HepG2 (cell line): Measurements from ENCODE around the gene INAFM2. TPM values are rescaled to one million over a fixed set of nuclear protein-coding genes. Genes with fewer than 3 reads are reported as not detected.

Experiments
- AHR ChIP-seq: IDR thresholded peaks from 2 replicates; pipeline ENCODE4 v1.6.1; 2018; ENCODE audit warnings: missing genetic modification reagents, missing compliant biosample characterization
- CBX2 ChIP-seq, 2 experiments: fragments of 200-600 bp in 1 of 2; sonication (generic); formaldehyde crosslinking in 1 of 2; IDR thresholded peaks; 2 replicates each; pipeline versions ENCODE4 v1.7.0 to v1.8.1; 2018 to 2022; ENCODE audit warnings: low read depth in 2 of 2, low read length in 1 of 2, mild to moderate bottlenecking in 1 of 2, missing genetic modification reagents in 1 of 2
- CCAR2 ChIP-seq: fragments of 200-400 bp; formaldehyde crosslinking; optimal IDR thresholded peaks from 2 replicates; pipeline ENCODE3; 2018; ENCODE audit warnings: low read depth, mild to moderate bottlenecking, low read length, moderate library complexity
- E2F1 ChIP-seq: sonication (generic); formaldehyde crosslinking; IDR thresholded peaks from 2 replicates; pipeline ENCODE4 v1.5.0; 2020; ENCODE audit warnings: missing genetic modification reagents
- FIP1L1 ChIP-seq: fragments of 200-400 bp; formaldehyde crosslinking; IDR thresholded peaks from 2 replicates; pipeline ENCODE4 v1.6.1; 2018; ENCODE audit warnings: low read depth, mild to moderate bottlenecking, low read length, moderate library complexity, borderline replicate concordance; ENCODE audit not compliant: insufficient read depth
- GLI4 ChIP-seq: sonication (generic); formaldehyde crosslinking; IDR thresholded peaks from 2 replicates; pipeline ENCODE4 v1.5.1; 2020; ENCODE audit warnings: missing genetic modification reagents, mild to moderate bottlenecking, moderate library complexity, borderline replicate concordance
- GTF2F1 ChIP-seq: fragments of 150-350 bp; IDR thresholded peaks from 2 replicates; pipeline ENCODE4 v1.6.1; 2014; ENCODE audit warnings: low read length
- JARID2 ChIP-seq: sonication (generic); formaldehyde crosslinking; IDR thresholded peaks from 2 replicates; pipeline ENCODE4 v1.8.1; 2023; ENCODE audit warnings: missing genetic modification reagents, inconsistent platforms; ENCODE audit not compliant: insufficient replicate concordance
- MEIS1 ChIP-seq: sonication (generic); formaldehyde crosslinking; IDR thresholded peaks from 2 replicates; pipeline ENCODE4 v1.9.0; 2021; ENCODE audit warnings: mild to moderate bottlenecking, missing genetic modification reagents, moderate library complexity, borderline replicate concordance
- MXD3 ChIP-seq: IDR thresholded peaks from 2 replicates; pipeline ENCODE4 v1.6.1; 2016; ENCODE audit warnings: mild to moderate bottlenecking, missing biosample characterization, missing genetic modification reagents
- PHF5A ChIP-seq: IDR thresholded peaks from one replicate; pipeline ENCODE4 v1.6.1; 2018; ENCODE audit warnings: low read depth, missing genetic modification reagents; ENCODE audit not compliant: unreplicated experiment
- RCOR2 ChIP-seq: IDR thresholded peaks from 2 replicates; pipeline ENCODE4 v1.6.1; 2016; ENCODE audit warnings: missing biosample characterization, missing genetic modification reagents
- REXO4 ChIP-seq: sonication (generic); formaldehyde crosslinking; IDR thresholded peaks from 2 replicates; pipeline ENCODE4 v1.8.0; 2022; ENCODE audit warnings: missing genetic modification reagents, mild to moderate bottlenecking, borderline replicate concordance
- SALL2 ChIP-seq: sonication (generic); formaldehyde crosslinking; IDR thresholded peaks from 2 replicates; pipeline ENCODE4 v1.8.1; 2023; ENCODE audit warnings: mild to moderate bottlenecking, missing genetic modification reagents, inconsistent platforms
- SCMH1 ChIP-seq: sonication (generic); formaldehyde crosslinking; IDR thresholded peaks from 2 replicates; pipeline ENCODE4 v1.9.0; 2021; ENCODE audit warnings: missing genetic modification reagents, mild to moderate bottlenecking, borderline replicate concordance
- TP53 ChIP-seq: sonication (generic); formaldehyde crosslinking; conservative IDR thresholded peaks from 2 replicates; pipeline ENCODE4 v1.4.0; 2020; ENCODE audit warnings: missing genetic modification reagents
- U2AF1 ChIP-seq: fragments of 200-400 bp; formaldehyde crosslinking; optimal IDR thresholded peaks from 2 replicates; pipeline ENCODE3; 2017; ENCODE audit warnings: mild to moderate bottlenecking, low read depth, low read length
- ZBTB2 ChIP-seq: sonication (generic); formaldehyde crosslinking; IDR thresholded peaks from 2 replicates; pipeline ENCODE4 v1.8.0; 2022; ENCODE audit warnings: low read depth, missing genetic modification reagents
- ZFAT ChIP-seq: sonication (generic); formaldehyde crosslinking; conservative IDR thresholded peaks from 2 replicates; pipeline ENCODE4 v1.8.1; 2023; ENCODE audit warnings: missing genetic modification reagents, inconsistent platforms
- ZNF124 ChIP-seq: sonication (generic); formaldehyde crosslinking; IDR thresholded peaks from 2 replicates; pipeline ENCODE4 v1.4.0; 2020; ENCODE audit warnings: missing genetic modification reagents
- ZNF746 ChIP-seq: sonication (generic); formaldehyde crosslinking; IDR thresholded peaks from 2 replicates; pipeline ENCODE4 v1.8.0; 2022; ENCODE audit warnings: mild to moderate bottlenecking, missing genetic modification reagents
- ZNF775 ChIP-seq: sonication (generic); formaldehyde crosslinking; IDR thresholded peaks from 2 replicates; pipeline ENCODE4 v1.4.0; 2020; ENCODE audit warnings: missing genetic modification reagents, mild to moderate bottlenecking, moderate library complexity, borderline replicate concordance
- ZNF777 ChIP-seq: sonication (generic); formaldehyde crosslinking; IDR thresholded peaks from 2 replicates; pipeline ENCODE4 v1.4.0; 2020; ENCODE audit warnings: missing genetic modification reagents
- polyA plus RNA-seq, 8 experiments: library from polyadenylated mRNA; depleted of rRNA in 3 of 8; stranded (reverse) in 7 of 8; unstranded in 1 of 8; fragments of >200 nt; fragmentation: Illumina TruSeq in 4 of 8; extraction: Trizol in 4 of 8; gene quantifications; 2 replicates each; pipeline versions ENCODE4 v1.2.1 to v1.2.3, GENCODE V29; 2011 to 2016; ENCODE audit warnings: low read depth in 4 of 8, missing spikeins in 1 of 8, mixed read lengths in 1 of 8; ENCODE audit not compliant: insufficient read depth in 1 of 8
- total RNA-seq, 5 experiments: library from RNA; depleted of rRNA; stranded (reverse); fragments of >200 nt; fragmentation: Illumina TruSeq; extraction: Trizol; gene quantifications; 2 replicates each; pipeline ENCODE4 v1.2.3, GENCODE V29; 2016; ENCODE audit warnings: low read depth in 1 of 5
- TF ChIP-seq, protein P1 (sequence below): sonication (generic); formaldehyde crosslinking; IDR thresholded peaks from 2 replicates; pipeline ENCODE4 v1.5.1; 2020; ENCODE audit warnings: missing genetic modification reagents, mild to moderate bottlenecking, borderline replicate concordance
- TF ChIP-seq, protein P2 (sequence below): sonication (generic); formaldehyde crosslinking; IDR thresholded peaks from 2 replicates; pipeline ENCODE4 v1.4.0; 2020; ENCODE audit warnings: missing genetic modification reagents

Gene INAFM2
- total and polyA plus RNA-seq, 2 of the 13 experiments (the other 11 are each of a cell fraction or from before 2014, with no cell fraction given) = 5.5 to 6.5 TPM

DNA sequence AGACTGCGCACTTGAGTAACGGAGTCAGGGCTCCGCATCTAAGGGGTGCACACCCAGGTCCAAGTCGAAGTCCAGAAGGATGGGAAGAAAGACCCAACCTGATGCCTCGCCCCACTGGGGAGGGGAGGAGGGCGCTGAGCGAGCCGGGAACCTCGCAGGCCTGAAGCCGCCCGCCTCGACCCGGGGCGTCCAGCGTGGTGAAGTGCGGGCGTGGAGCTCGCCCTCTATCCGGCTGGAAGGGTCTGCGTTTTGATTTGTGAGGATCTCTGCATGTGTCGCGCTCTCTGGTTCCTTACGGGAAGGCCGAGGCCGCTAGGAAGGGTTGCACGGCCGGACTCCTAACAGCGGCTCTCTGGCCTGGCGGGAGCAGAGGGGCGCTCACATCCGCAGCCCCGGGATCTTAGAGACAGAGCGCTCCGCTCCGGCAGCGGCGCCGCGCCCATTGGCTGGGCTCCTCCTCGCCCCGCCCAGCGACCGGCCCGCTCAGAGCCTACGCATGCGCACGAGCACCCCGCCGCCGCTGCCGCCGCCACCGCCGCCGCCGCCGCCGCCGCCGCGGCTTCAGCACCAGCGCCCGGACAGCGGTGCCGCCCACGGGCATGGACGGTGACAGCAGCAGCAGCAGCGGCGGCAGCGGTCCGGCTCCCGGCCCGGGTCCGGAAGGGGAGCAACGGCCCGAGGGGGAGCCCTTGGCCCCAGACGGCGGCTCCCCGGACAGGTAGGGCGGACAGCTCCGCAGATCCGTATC, 34.4 kb downstream of the INAFM2 start, which contains the start of gene DISP2 (continued):
- no peak for TF ChIP-seq GTF2F1
- no peak for TF ChIP-seq RCOR2 (CRISPR knock-in tag)
- no peak for TF ChIP-seq REXO4 (CRISPR knock-in tag)
- no peak for TF ChIP-seq TP53 (CRISPR knock-in tag)
- no peak for TF ChIP-seq ZNF775
- no peak for TF ChIP-seq FIP1L1
- TF ChIP-seq, protein P1, sequence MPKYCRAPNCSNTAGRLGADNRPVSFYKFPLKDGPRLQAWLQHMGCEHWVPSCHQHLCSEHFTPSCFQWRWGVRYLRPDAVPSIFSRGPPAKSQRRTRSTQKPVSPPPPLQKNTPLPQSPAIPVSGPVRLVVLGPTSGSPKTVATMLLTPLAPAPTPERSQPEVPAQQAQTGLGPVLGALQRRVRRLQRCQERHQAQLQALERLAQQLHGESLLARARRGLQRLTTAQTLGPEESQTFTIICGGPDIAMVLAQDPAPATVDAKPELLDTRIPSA (CRISPR knock-in tag) = no peak
- TF ChIP-seq CBX2 (IDR thresholded peaks at IDR 0.05; ENCODE audit: low read depth, low read length) = no peak
- no peak for TF ChIP-seq CBX2 (CRISPR knock-in tag; IDR thresholded peaks at IDR 0.05; ENCODE audit: low read depth)
- no peak for TF ChIP-seq ZNF124
- peak; percentile 27 for TF ChIP-seq ZBTB2 (CRISPR knock-in tag)
- TF ChIP-seq ZFAT (CRISPR knock-in tag) = no peak
- no peak for TF ChIP-seq U2AF1
- TF ChIP-seq ZNF777 = peak; percentile 73
- no peak for TF ChIP-seq SALL2 (CRISPR knock-in tag)
- TF ChIP-seq AHR = 0 out of 2 replicates have a peak, but pooled peaks have one; percentile 32
- TF ChIP-seq JARID2 (CRISPR knock-in tag) = no peak
- no peak for TF ChIP-seq ZNF746 (CRISPR knock-in tag)
- no peak for TF ChIP-seq E2F1 (CRISPR knock-in tag)
- no peak for TF ChIP-seq GLI4 (CRISPR knock-in tag)
- no peak for TF ChIP-seq SCMH1
- no peak for TF ChIP-seq CCAR2
- 0 out of 2 replicates have a peak, but pooled peaks have one; percentile 56 for TF ChIP-seq MXD3 (CRISPR knock-in tag)
- TF ChIP-seq PHF5A = no peak
- no peak for TF ChIP-seq MEIS1 (CRISPR knock-in tag)
- TF ChIP-seq, protein P2, sequence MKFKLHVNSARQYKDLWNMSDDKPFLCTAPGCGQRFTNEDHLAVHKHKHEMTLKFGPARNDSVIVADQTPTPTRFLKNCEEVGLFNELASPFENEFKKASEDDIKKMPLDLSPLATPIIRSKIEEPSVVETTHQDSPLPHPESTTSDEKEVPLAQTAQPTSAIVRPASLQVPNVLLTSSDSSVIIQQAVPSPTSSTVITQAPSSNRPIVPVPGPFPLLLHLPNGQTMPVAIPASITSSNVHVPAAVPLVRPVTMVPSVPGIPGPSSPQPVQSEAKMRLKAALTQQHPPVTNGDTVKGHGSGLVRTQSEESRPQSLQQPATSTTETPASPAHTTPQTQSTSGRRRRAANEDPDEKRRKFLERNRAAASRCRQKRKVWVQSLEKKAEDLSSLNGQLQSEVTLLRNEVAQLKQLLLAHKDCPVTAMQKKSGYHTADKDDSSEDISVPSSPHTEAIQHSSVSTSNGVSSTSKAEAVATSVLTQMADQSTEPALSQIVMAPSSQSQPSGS = 0 out of 2 replicates have a peak, but pooled peaks have one; percentile 36
